ENCODE measurements around the gene CUZD1. TPM values are rescaled to one million over a fixed set of nuclear protein-coding genes. Genes with fewer than 3 reads are reported as not detected.
"Not testable (repeated sequence)": the region's sequence is repeated elsewhere in the genome, so short reads cannot be mapped to it uniquely, and the experiment has no call there.

The CUZD1 gene
- total and polyA plus RNA-seq, 2 of the 4 experiments (the other 2 are of a cell fraction): 0.36 to 0.67 TPM

DNA sequence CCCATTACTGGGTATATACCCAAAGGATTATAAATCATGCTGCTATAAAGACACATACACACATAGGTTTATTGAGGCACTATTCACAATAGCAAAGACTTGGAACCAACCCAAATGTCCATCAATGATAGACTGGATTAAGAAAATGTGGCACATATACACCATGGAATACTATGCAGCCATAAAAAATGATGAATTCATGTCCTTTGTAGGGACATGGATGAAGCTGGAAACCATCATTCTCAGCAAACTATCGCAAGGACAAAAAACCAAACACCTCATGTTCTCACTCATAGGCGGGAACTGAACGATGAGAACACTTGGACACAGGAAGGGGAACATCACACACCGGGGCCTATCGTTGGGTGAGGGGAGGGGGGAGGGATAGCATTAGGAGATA is 12.4 kb upstream of the CUZD1 start:
- intact Hi-C loops (cut with micrococcal nuclease): loop anchor here (10.0 kb wide), 1 partner anchor 297 kb away; the partner anchor contains the start of gene BUB3
- H3K4ac ChIP-seq (ENCODE audit: low read depth, low read length); H2AFZ ChIP-seq (replicated peaks; ENCODE audit: low read length, poor library complexity); H2BK15ac ChIP-seq (ENCODE audit: low read depth, low read length); dilution Hi-C loops (cut with HindIII; ENCODE audit: low sequenced_read_pairs, unreplicated experiment); H3K4me3 ChIP-seq (ENCODE audit: insufficient read depth, low read depth, low read length); H3K14ac ChIP-seq (replicated peaks; ENCODE audit: low read depth, low read length); H3K27me3 ChIP-seq (ENCODE audit: control insufficient read depth, insufficient read depth, low read length); H4K5ac ChIP-seq (ENCODE audit: low read depth, low read length); H3K56ac ChIP-seq (ENCODE audit: extremely low read depth, insufficient read depth, low read length); H3K9me3 ChIP-seq (ENCODE audit: control insufficient read depth, insufficient read depth, low read length); H2AK5ac ChIP-seq (ENCODE audit: low read depth, low read length); H3K18ac ChIP-seq (ENCODE audit: low read depth, low read length); POLR2A ChIA-PET (ENCODE audit: unreplicated experiment); CTCF ChIA-PET; H2AK9ac ChIP-seq (replicated peaks; ENCODE audit: low read depth, low read length, poor library complexity); H2BK5ac ChIP-seq (ENCODE audit: low read depth, low read length, poor library complexity, severe bottlenecking); H3K23ac ChIP-seq (ENCODE audit: low read depth, low read length); H3K27ac ChIP-seq (ENCODE audit: insufficient read depth, low read length); H4K20me1 ChIP-seq (ENCODE audit: insufficient read depth, low read length); DNase-seq; H4K91ac ChIP-seq (ENCODE audit: insufficient read depth, low read depth, low read length); H4K8ac ChIP-seq (ENCODE audit: low read depth in 2 of 2, low read length in 2 of 2); H2BK120ac ChIP-seq (ENCODE audit: low read depth, low read length); H3K4me2 ChIP-seq (ENCODE audit: low read depth, low read length); H3K9ac ChIP-seq (ENCODE audit: low read depth, low read length); ATAC-seq (ENCODE audit: low read depth); BruUV-seq (replicated peaks); H3K36me3 ChIP-seq (ENCODE audit: control insufficient read depth, insufficient read depth, low read length); H2BK20ac ChIP-seq (ENCODE audit: low read depth, low read length): not testable (repeated sequence)
- in situ Hi-C loops (cut with MboI; ENCODE audit: low sequenced_read_pairs): loop anchor here (25.0 kb wide), 2 partner anchors 304 to 696 kb away; partner anchors contain the start of gene BUB3
- Histone ChIP-seq H3K4me1 (ENCODE audit: control insufficient read depth, insufficient read depth, low read length) (peaks cover 33% of the 10 kb centered on the region), H3K9me1 (ENCODE audit: insufficient read depth, low read length) (peaks cover 22% of the 10 kb centered on the region), H3K79me1 (ENCODE audit: low read depth in 1 of 2, low read length in 2 of 2) (peaks cover 25 to 48% of the 10 kb centered on the region in 2 experiments)
- no CpG with 5 or more reads among the region's 5 CpGs for WGBS, 2 experiments (ENCODE audit: extremely low coverage in 2 of 2, insufficient read length in 1 of 2)
